Measurements from ENCODE around the gene SRRM1. TPM values are rescaled to one million over a fixed set of nuclear protein-coding genes. Genes with fewer than 3 reads are reported as not detected.

SRRM1 gene
- total RNA-seq, 4 donors from 2014 or later, result 28.5 to 59.8 (median 40.2) TPM

- Histone ChIP-seq H3K4me1 (peaks cover 0 to 11% of the 10 kb centered on the region in 2 donors), H3K9me3 (no peaks in the 10 kb centered on the region), H3K27me3 (no peaks in the 10 kb centered on the region), H3K4me3 (no peak overlapping the region), H3K36me3 (no peaks in the 10 kb centered on the region), H3K27ac (no peak overlapping the region)
- DNase-seq (no peak), ATAC-seq (no peak)
- in situ Hi-C loops (cut with MboI; ENCODE audit: low sequenced_read_pairs in 4 of 4) (loop anchor here in 2 of 4 donors (5.0 to 25.0 kb wide), 2 partner anchors 146 to 521 kb away; no protein-coding TSS in a partner anchor), intact Hi-C loops (cut with DNase I; ENCODE audit: low total_unique reads) (loop anchor here (2.0 kb wide), 1 partner anchor 54 kb away; the partner anchor contains the start of gene CLIC4)
- TF ChIP-seq POLR2A (IDR thresholded peaks at IDR 0.05), result no peak
- TF ChIP-seq, protein P1, sequence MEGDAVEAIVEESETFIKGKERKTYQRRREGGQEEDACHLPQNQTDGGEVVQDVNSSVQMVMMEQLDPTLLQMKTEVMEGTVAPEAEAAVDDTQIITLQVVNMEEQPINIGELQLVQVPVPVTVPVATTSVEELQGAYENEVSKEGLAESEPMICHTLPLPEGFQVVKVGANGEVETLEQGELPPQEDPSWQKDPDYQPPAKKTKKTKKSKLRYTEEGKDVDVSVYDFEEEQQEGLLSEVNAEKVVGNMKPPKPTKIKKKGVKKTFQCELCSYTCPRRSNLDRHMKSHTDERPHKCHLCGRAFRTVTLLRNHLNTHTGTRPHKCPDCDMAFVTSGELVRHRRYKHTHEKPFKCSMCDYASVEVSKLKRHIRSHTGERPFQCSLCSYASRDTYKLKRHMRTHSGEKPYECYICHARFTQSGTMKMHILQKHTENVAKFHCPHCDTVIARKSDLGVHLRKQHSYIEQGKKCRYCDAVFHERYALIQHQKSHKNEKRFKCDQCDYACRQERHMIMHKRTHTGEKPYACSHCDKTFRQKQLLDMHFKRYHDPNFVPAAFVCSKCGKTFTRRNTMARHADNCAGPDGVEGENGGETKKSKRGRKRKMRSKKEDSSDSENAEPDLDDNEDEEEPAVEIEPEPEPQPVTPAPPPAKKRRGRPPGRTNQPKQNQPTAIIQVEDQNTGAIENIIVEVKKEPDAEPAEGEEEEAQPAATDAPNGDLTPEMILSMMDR (IDR thresholded peaks at IDR 0.05 in 4 of 5, conservative IDR thresholded peaks at IDR 0.05 in 1 of 5), result no peak
Observed at GRCh38 chr1:24691051-24691450, 47.9 kb downstream of the SRRM1 start.

DNA sequence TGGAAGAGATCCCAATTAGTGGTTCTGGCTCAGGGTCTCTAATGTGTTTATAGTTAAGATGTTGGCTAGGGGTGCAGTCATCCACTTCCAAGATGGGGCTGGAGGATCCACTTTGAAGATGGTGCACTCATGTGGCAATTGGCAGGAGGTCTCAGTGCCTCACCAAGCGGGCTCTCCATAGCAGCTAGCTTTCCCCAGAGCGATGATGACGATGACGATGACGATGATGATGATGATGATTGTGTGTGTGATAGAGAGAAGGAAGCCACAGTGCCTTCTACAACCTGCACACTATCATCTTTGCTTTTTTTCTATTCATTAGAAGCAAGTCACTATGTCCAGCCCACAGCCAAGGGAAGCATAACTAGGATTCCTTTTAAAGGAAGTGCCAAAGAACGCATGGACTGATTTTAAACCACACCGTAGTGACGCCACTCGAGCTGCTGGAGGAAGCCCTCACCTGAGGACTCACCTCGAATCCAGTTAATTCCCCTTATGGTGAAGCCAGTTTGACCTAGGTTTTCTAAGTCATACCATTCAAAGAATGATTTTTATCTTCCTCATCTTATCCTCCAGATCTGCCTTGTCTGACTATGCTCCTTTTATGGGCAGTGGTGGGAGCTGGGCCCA lies 49.4 kb downstream of the SRRM1 start:
- TF ChIP-seq POLR2A (IDR thresholded peaks at IDR 0.05), result no peak
- TF ChIP-seq, protein P1 (IDR thresholded peaks at IDR 0.05 in 4 of 5, conservative IDR thresholded peaks at IDR 0.05 in 1 of 5), result no peak
- Histone ChIP-seq H3K27me3 (no peaks in the 10 kb centered on the region), H3K27ac (no peak overlapping the region), H3K4me3 (no peak overlapping the region), H3K9me3 (no peaks in the 10 kb centered on the region), H3K36me3 (no peaks in the 10 kb centered on the region), H3K4me1 (peaks cover 0 to 11% of the 10 kb centered on the region in 2 donors)
- DNase-seq (no peak), ATAC-seq (no peak)
- intact Hi-C loops (cut with DNase I; ENCODE audit: low total_unique reads), result no loop called here
- in situ Hi-C loops (cut with MboI; ENCODE audit: low sequenced_read_pairs in 4 of 4), result loop anchor here in 2 of 4 donors (5.0 to 25.0 kb wide), 2 partner anchors 145 to 520 kb away; no protein-coding TSS in a partner anchor

DNA sequence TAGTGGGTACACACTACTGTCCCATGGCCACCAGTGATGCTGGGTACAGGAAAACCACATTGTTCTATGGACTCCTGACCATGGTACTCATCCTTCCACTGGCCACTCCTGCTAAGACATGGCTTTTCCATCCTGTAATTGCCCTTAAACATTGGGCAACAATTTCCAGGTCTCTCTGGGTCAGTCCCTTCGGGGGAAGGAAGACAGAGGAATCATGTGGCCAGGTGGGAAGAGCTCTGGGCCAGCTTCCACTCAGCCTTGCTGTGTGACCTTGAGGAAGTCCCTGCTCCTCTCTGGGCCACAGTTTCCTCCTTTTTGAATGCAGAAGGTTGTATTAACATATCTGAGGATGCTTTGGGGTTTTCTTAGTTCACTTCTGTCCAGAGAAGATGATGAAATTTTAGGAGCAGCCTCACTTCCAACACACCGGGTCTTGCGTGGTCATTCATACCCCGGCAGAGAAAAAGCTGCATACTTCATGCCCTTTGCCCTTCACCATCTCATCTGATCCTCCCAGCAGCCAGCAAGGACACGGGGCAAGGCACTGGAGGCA lies 50.8 kb downstream of the SRRM1 start:
- Histone ChIP-seq H3K36me3 (no peaks in the 10 kb centered on the region), H3K4me3 (no peak overlapping the region), H3K4me1 (peaks cover 0 to 11% of the 10 kb centered on the region in 2 donors), H3K27ac (peak overlapping the region in 2 of 4 donors; percentile 22 to 56), H3K9me3 (no peaks in the 10 kb centered on the region), H3K27me3 (no peaks in the 10 kb centered on the region)
- ATAC-seq (no peak), DNase-seq (no peak)
- TF ChIP-seq, protein P1 (IDR thresholded peaks at IDR 0.05 in 4 of 5, conservative IDR thresholded peaks at IDR 0.05 in 1 of 5), result no peak
- TF ChIP-seq POLR2A (IDR thresholded peaks at IDR 0.05), result no peak
- intact Hi-C loops (cut with DNase I; ENCODE audit: low total_unique reads) (no loop called here), in situ Hi-C loops (cut with MboI; ENCODE audit: low sequenced_read_pairs in 4 of 4) (loop anchor here in 2 of 4 donors (5.0 to 25.0 kb wide), 2 partner anchors 143 to 518 kb away; no protein-coding TSS in a partner anchor)

- DNase-seq (no peak), ATAC-seq (peak; percentile 44 to 70)
- Histone ChIP-seq H3K4me3 (no peak overlapping the region), H3K9me3 (no peaks in the 10 kb centered on the region), H3K27me3 (no peaks in the 10 kb centered on the region), H3K4me1 (peaks cover 0 to 11% of the 10 kb centered on the region in 2 donors), H3K36me3 (no peaks in the 10 kb centered on the region), H3K27ac (peak overlapping the region in 3 of 4 donors; percentile 22 to 56 (median 43))
- in situ Hi-C loops (cut with MboI; ENCODE audit: low sequenced_read_pairs in 4 of 4), result loop anchor here in 2 of 4 donors (5.0 to 25.0 kb wide), 2 partner anchors 143 to 518 kb away; no protein-coding TSS in a partner anchor
- intact Hi-C loops (cut with DNase I; ENCODE audit: low total_unique reads), result no loop called here
- no peak for TF ChIP-seq POLR2A (IDR thresholded peaks at IDR 0.05)
- TF ChIP-seq, protein P1 (IDR thresholded peaks at IDR 0.05 in 4 of 5, conservative IDR thresholded peaks at IDR 0.05 in 1 of 5), result no peak
Observed at GRCh38 chr1:24694380-24694843, 51.3 kb downstream of the SRRM1 start.
